GM19468 (cell line): Measurements from ENCODE around the gene TNFRSF11A.

Experiments used
- ATAC-seq: cut with Tn5 transposase; IDR thresholded peaks from one replicate; pipeline ENCODE4 v1.9.1; 2021; ENCODE audit warnings: mild to moderate bottlenecking, moderate library complexity, moderate number of reproducible peaks; ENCODE audit not compliant: unreplicated experiment; ENCODE audit errors: extremely low read depth

TNFRSF11A gene

GRCh38 chr18:62403120-62403519 is 78.0 kb downstream of the TNFRSF11A start:
- ATAC-seq: no peak

GRCh38 chr18:62404881-62405280 is 79.8 kb downstream of the TNFRSF11A start:
- ATAC-seq: no peak

- ATAC-seq: no peak
These were observed 82.5 kb downstream of the TNFRSF11A start for GRCh38 chr18:62407660-62408059.

GRCh38 chr18:62409821-62410220 is 84.7 kb downstream of the TNFRSF11A start:
- ATAC-seq: no peak

GRCh38 chr18:62412231-62412979 is 87.3 kb downstream of the TNFRSF11A start:
- ATAC-seq: no peak

GRCh38 chr18:62413206-62413605 is 88.1 kb downstream of the TNFRSF11A start:
- ATAC-seq: no peak

GRCh38 chr18:62418258-62418657 is 93.1 kb downstream of the TNFRSF11A start:
- ATAC-seq: no peak

- ATAC-seq: no peak
These were observed 95.0 kb downstream of the TNFRSF11A start for GRCh38 chr18:62420151-62420512.

- ATAC-seq: peak; percentile 94
These were observed 95.6 kb downstream of the TNFRSF11A start for GRCh38 chr18:62420513-62421209.

- no peak for ATAC-seq
These were observed 100.5 kb downstream of the TNFRSF11A start for GRCh38 chr18:62425465-62426190.

GRCh38 chr18:62426191-62426488 is 101.0 kb downstream of the TNFRSF11A start:
- no peak for ATAC-seq

GRCh38 chr18:62432176-62432575 is 107.1 kb downstream of the TNFRSF11A start:
- ATAC-seq: no peak

GRCh38 chr18:62434798-62435197 is 109.7 kb downstream of the TNFRSF11A start:
- no peak for ATAC-seq

- no peak for ATAC-seq
These were observed 110.4 kb downstream of the TNFRSF11A start for GRCh38 chr18:62435435-62436031.

GRCh38 chr18:62436636-62437234 is 111.6 kb downstream of the TNFRSF11A start:
- ATAC-seq: no peak

- no peak for ATAC-seq
These were observed 112.3 kb downstream of the TNFRSF11A start for GRCh38 chr18:62437235-62438017.

GRCh38 chr18:62438018-62438329 is 112.9 kb downstream of the TNFRSF11A start:
- no peak for ATAC-seq

GRCh38 chr18:62438402-62438801 is 113.3 kb downstream of the TNFRSF11A start:
- no peak for ATAC-seq

GRCh38 chr18:62438866-62439265 is 113.8 kb downstream of the TNFRSF11A start:
- ATAC-seq: no peak
